HG02852 (cell line): ENCODE results near the gene TFDP1.
"Not testable (repeated sequence)": the region's sequence is repeated elsewhere in the genome, so short reads cannot be mapped to it uniquely, and the experiment has no call there.

Experiments
- ATAC-seq: cut with Tn5 transposase; IDR thresholded peaks from one replicate; pipeline ENCODE4 v1.9.1; 2021; ENCODE audit warnings: mild to moderate bottlenecking, moderate library complexity; ENCODE audit not compliant: unreplicated experiment

Gene TFDP1

DNA sequence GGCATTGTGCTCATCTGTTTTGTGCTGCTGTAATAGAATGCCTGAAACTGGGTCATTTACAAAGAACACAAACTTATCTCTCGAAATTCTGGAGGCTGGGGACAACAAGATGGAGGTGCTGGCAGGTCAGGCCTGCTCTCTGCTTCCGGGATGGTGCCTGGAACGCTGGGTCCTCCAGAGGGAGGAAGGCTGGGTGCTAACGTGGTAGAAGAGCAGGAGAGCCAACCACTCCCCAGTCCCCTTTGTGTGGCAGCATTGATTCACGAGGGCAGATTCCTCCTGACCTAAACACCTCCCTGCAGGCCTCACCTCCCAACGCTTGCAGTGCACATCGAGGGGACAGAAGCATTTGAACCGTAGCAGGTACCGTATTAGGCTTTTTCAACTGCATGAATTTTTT is 34.1 kb upstream of the TFDP1 start:
- ATAC-seq = no peak

DNA sequence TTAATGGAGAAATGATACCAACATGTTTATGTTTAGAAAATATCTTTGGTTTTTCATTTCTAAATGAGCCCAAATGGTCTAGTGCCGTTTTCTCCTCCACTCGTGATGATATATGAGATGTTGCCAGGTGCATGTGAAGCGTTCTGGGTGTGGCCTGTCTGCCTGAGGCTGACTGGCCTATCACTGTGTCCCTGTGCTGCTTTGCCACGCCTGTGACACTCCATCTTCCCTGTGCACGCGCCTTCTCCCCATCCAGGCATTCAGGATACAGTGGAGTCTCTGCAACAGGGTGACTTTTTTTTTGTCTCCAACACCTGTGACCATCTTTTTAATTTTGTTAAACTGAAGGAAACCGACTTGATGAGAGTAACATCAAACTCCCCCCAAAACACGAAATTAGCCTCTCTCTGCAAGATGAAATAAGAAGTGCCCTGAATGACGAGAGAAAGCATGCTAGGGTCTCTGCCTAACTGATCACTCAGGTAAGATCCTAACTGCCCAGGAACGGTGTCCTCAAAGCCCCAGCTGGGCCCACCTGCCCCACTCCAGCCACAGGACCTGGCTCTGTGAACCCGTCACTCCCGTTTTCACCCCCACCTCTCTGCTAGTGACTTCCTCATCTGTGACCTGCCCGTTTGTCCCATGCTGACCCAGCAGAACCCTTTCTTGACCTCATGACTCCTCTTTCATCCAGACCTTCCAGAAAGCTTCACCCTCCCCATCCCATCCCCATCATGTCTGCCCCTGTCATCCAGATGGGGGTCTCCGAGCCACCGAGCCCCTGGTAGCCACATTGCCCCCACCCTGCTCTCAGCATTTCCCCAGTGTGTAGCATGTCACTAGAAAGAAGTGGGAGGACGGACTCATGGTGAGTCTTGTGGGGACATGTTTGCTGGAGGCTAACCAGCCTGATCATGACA is 33.2 kb upstream of the TFDP1 start:
- no peak for ATAC-seq

DNA sequence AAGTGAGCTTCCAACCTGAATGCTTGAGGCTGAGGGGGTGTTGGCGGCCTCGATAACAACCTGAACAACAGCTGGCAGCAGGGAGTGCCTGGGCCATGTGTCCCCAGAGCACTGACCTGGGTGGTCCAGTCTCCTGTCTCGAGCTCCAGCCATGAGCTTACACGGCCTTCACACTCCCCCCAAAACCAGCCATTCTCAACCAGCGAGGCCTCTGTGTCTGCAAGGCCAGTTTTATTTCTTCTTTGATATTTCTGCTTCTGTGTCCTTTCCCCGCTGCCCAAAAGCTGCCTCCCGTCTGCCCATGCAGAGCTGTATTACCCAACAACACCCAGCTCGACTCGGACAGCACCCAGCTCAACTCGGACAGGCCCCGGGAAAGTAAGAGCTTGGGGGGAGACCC is 32.5 kb upstream of the TFDP1 start:
- ATAC-seq = no peak

DNA sequence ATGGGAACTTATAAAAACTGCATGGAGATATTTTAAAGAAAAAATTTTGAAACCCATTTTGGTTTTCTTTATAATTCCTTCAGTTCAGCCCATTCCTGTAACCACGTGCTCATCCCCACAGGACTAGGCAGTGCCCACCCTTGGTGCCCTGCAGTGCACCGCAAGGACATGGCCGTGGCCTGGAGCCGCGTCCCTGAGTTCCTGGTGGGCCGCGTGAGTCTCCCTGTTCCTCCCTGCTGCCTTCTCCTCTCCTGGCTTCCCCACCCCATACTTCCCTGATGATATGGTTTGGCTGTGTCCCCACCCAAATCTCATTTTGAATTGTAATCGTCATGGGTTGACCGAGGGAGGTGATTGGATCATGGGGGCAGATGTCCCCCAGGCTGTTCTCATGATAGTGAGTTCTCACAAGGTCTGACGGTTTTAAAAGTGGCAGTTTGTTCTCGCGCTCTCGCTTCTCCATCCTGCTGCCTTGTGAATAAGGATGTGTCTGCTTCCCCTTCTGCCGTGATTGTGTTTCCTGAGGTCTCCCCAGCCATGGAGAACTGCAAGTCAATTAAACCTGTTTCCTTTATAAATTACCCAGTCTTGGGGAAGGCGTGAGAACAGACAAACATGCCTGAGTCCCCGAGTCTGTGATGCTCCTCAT is 31.6 kb upstream of the TFDP1 start:
- no peak for ATAC-seq

DNA sequence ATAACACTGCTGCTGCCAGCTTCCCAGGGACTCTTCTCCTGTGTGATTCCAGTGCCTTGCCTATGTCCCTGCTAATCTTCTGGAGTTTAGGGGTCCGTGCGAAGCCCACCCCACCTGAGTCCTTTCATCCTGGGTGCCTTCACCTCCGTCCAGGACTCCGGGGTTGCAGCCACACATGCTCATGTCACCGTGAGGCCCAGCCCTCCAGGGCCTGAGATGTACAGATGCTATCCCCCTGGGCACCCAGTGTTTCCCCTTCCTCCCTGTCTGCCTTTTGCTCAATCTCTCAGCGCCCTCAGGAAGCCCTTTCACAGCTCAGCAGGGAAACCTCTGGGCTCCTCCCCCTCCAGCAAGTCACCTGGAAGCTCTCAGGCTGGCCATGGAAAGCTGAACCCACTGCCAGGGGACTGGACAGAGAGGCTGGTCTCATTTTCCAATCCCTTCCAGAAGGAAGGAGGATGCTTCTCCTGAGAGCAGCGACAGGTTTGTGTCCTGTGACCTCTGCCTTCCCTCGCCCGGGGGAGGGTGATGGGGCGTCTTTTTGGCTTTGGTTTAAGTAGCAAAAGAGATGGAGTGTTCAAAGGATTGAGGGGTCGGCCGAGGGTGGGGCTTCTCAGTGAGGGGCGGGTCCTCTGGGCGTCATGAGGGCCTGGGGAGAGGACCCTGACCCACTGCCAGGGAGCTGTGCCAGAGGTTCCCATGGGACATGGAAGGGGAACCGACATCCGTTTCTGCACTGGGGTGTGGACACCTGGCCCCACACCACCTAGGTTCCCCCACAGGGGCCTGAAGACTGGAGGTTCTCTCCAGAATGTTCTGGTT is 30.8 kb upstream of the TFDP1 start:
- ATAC-seq = no peak

DNA sequence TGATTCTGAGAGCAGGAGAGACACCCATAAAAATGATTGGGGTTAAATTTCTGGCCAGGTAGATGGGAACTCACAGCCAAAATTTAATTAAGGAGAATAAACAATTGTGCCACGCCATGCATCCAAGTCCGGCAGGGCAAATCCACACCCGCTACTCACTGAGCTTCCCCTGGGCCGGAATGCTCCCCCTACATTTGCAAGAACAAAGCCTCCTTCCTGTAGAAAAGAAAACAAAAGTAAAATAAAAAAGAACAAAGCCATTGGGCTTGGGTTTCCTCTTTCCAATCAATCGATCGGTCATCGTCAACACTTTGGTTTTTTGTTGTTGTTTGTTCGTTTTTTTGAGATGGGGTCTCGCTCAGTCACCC is 30.2 kb upstream of the TFDP1 start:
- no peak for ATAC-seq

DNA sequence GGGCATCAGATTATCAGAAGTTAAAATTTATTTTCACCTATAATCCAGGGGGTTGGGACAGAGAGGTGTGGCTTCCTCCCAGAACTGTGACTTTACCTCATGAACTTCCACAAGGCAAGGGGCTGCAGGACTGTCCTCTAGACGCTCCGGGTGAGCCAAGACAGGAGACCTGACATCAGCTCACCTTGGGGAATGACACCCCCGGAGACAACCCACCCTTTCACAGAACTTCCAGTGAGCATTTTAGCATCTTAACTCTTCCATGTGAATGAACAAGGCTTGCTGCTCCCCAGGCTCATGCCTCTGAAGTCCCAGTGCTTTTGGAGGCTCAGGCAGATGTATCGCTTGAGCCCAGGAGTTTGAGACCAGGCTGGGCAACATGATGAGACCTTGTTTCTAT is 29.4 kb upstream of the TFDP1 start:
- no peak for ATAC-seq

DNA sequence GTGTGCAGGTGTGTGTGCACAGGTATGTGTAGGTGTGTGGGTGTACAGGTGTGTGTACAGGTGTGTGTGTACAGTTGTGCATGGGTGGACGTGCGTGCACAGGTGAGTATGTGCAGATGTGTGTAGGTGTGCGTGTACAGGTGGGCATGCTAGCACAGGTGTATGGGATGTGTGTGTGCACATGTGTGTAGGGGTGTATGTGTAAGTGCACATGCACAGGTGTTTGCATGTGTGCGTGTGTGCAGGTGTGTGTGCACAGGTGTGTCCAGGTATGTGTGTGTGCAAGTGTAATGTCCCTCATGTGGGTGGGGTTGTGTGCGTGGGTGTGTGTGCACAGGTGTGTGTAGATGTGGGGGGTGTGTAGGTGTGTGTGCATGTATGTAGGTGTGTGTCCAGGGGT is 27.5 kb upstream of the TFDP1 start:
- no peak for ATAC-seq

DNA sequence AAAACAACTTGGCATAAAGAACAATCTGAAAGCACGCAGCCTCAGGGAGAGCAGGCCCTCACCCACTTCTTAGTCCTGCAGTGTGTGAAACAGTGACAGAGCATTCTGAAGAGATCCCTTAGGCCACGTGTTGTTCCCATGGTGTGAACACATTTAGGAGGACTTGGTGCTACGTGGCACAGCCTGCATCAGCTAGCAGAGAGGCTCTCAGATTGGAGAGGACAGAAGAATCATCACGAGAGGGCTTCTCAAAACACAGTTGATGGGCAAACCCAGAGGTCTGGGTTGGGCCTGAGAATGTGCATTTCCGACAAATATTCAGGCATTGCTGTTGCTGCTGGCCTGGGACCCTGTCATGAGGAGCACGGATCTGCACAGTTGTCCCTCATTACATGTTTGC is 26.1 kb upstream of the TFDP1 start:
- no peak for ATAC-seq

DNA sequence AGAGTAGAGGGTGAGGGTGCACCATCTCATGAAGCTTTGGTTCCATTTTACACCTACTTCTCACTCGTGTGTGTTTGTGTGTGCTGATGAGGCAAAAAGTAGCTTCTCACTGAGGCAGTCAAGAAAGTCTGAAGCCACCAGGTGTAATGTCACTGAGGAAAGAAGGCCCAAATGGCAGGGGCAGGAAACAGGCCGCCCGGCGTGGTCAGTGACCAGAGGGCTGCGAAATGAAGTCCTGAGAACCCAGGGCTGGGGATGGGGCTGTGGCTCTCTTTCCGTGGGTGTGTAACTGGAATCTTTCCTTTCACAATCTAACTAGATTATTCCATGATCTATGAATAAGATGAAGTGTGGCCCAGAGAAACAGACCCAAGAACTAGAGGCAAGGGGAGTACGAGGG is 25.5 kb upstream of the TFDP1 start:
- ATAC-seq = no peak

DNA sequence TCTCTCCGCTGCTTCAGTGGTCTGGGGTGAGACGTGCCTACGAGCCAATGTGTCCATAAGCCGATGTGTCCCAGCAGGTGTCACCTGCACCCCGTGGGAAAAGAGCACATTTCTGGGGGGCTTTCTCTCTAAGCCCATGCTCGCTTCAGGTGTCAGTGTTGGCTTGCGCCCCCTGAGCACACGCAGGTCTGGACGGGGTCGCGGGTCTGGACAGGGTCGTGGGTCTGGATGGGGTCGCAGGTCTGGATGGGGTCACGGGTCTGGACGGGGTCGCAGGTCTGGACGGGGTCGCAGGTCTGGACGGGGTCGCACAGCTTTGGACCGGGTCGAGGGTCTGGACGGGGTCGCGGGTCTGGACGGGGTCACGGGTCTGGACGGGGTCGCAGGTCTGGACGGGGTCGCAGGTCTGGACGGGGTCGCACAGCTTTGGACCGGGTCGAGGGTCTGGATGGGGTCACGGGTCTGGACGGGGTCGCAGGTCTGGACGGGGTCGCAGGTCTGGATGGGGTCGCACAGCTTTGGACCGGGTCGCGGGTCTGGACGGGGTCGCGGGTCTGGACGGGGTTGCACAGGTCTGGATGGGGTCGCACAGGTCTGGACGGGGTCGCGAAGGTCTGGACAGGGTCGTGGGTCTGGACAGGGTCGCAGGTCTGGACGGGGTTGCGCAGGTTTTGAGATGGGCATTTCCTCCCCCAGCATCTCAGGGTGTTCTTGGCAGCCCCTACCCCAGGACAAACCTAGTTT is 24.5 kb upstream of the TFDP1 start:
- no peak for ATAC-seq

DNA sequence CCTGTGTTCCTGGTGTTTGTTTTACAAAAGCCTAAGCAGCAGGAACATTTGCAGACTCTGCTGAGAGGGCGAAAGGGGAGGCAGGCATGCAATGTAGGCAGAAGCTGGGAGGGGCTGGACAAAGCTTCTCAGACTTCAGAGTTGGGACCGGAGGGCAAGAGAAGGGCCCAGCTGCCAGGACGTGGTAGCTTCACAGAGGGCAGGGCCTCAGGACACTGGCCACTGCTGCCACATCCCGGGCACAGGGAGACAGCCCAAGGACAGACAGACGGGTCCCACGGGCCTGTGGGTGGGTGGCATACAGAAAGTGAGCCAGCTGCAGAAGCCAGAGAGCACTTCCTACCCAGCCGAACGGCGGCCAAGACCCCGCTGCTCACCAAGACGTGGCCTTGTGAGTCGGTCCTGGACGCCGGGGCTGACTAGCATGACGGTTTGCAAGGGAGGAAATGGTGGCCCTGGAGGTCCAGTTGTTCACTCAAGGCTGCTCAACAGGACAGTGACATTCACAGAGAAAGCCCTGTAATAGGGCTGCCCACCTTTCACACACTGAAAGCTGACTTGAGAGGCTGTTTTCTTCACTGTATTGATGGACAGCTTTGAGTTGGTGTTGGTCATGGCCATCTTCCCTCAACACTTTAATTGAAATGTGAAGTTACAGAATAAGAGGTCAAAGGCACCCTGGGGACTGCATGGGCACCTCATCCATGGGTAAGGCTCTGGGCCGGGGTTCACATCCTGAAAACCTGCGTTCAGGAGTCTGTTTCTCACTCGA is 23.7 kb upstream of the TFDP1 start:
- no peak for ATAC-seq

DNA sequence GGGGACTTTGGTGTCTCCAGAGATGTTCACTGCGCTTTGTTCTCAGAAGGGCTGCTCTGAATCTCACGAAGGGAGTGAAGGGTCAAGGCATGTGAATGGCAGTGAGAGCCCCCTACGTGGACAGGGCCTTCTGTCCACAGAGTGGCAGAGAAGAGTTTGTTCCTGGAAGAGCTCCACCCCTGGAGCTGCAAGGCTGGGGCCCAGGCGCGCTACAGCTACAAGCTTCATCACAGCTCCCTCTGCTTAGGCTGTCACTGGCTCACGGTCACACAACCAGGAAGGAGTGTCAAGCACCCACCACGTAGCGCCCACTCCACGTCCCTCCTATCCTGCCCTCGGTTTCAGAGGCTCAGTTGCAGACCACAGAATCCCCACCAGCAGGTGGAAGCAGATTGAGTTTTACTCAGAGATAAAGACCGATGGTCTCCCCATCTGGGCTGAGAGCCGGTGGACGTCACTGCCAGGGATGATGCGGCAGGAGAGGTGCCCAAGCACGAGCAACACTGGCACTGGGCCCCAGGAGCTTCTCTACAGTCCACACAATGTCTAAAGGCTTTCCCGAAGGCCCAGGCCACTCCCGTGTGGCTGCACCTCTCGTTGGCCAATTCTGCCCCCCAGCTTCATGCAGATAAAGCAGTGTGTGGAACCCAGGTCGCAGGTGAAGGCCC is 23.0 kb upstream of the TFDP1 start:
- ATAC-seq = no peak

DNA sequence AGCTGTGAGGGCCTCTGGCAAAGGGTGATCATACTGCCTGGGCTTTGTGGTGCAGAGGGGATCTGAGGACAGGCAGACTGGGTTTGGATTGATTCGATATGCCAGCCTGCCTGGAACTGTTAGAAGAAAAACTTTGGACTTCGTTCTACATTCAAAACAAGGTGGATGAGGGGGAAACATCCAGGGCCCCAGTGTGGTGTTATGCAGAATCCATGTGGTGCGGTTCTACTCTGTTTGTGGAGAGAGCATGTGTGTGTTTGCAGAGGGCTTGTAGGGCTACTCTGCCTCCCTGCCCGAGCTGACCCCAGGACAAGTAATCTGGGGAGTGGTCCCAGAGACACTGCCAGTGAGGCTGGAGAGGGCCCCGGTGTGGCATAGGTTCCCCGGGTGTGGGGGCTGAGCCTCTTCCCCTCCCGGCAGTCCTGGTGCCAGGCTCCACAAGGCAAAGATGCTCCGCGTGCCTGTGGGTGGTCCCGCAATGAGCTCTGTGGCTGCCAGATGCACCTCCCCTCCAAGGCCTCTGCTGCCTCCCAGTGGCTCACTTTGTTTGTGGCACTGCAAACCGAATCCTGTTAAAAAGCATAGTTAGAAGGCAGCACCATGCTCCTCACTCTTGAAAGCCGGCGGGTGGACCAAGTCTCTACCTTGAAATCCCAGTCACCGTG is 22.3 kb upstream of the TFDP1 start:
- ATAC-seq = no peak

DNA sequence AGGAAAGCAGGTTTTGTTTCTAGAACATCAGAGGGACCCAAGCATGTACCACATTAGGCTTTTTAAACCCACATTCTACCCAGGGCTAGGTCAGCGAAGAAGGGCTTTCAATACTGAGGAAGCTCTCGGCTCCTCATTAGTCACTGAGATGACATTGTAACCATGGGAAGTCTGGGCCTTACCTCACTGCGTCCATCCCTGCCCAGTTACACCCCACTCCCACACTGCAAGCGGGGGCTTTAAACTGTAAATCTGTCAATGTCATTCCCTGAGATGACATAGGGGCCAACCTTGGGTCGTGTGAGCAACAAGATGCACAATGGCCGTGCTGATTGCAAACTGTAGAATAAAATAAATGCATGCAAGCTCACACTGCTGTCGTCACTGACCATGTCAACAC is 21.7 kb upstream of the TFDP1 start:
- no peak for ATAC-seq

DNA sequence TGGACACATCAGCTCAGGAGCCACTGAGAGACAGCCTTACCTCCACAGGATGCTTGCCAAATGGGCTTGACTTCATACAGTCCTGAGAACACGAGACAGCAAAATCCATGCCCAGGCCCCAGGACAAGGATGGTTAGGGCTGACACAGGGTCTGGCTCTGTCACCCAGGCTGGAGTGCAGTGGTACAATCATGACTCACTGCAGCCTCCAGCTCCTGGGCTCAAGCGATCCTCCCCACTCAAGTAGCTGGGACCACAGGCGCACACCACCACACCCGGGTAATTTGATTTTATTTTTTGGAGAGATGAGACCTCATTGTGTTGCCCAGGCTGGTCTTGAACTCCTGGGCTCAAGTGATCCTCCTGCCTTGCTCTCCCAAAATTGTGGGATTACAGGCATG is 21.0 kb upstream of the TFDP1 start:
- ATAC-seq = not testable (repeated sequence)

DNA sequence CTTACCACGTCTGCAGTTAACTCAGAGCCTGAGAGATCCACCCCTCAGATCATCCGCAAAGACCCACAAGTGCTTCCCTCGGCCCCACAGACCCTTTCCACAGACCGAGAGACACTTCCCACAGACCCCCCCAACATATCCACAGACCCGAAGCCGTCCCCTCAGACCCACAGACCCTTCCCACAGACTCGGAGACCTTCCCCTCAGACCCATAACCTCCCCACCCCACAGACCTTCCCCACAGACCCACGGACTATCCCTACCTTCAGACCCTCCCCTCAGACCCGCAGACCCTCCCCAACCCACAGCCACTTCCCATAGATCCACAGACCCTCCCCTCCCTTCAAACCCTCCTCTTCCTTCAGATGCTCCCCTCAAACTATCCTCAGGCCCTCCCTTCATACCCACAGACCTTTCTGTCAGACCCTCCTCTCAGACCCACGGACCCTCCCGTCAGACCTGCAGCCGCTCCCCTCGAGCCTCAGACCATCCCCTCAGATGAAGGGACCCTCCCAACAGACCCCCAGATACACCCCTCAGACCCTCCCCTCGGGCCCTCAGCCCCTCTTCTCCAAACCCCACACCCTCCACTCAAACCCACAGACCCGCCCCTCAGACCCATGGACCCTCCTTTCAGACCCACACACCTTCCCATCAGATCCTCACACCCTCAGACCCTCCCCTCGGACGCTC is 20.1 kb upstream of the TFDP1 start:
- no peak for ATAC-seq

DNA sequence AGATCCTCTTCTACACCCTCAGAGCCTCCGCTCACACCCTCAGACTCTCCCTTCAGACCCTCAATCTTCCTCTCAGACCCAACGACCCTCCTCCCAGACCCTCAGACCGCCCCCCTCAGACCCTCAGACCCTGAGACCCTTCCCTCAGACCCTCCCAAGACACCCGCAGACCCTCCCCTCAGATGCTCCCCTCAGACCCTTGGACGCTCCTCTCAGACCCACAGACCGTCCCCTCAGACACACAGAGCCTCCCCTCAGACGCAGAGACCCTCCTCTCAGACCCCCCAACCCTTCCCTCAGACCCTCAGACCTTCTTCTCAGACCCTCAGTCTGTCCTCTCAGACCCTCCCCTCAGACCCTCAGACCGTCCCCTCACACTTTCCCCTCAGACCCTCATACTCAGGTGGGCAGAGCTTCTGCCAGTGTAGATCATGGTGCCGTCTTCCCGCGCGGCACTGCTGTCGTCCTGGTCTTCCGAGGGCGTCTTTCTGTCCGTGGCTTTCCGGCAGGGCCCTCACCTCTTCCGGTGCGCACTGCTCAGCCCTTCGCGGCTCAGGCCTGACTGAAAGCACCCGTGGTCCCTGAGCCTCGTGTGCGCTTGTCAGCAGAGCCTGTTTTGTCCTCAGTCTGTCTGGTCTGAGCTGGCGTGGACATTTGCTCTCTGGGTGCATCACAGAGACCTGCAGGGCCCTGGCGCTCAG is 18.9 kb upstream of the TFDP1 start:
- ATAC-seq = no peak
